ENCODE measurements around the gene GET4.

GET4 gene

DNA sequence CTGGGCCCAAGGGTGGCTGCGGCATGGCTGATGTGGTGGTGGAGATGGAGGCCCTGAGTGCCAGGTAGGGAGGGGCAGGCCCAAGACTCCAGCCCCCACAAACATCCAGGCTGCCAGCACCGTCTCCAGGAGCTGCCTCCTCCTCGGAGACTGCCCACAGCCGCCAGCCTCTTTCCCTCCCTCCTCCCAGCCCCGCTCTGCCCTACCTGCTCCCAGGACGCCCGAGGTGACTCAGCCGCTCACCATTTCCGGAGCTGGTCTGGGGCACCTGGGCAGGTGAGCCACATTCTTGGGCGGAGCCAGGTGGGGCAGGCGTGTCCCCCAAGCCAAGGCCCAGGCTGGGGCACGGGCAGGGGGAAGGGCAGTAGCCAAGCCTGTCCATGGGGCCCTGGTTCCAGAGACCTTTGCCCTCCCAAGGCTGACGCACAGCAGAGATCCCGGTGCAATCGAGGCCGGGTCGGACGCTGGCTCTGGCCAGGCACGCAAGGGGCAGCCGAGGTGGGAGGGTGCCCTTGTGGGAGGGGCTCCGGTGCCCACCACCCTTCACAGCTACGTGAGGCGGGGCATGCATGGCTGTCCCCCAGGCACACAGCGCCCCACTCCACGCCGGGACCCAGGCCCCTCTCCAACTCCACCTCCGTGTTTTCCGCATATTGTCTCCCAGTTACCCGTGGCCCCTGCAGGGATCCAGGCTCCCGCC lies 69.4 kb downstream of the GET4 start:
- 77 to 86% methylated on average over 26 to 29 of the region's 30 CpGs for WGBS, 2 experiments (ENCODE audit: insufficient coverage in 2 of 2)
- peaks cover 2% of the 10 kb centered on the region for H3K9me3 ChIP-seq (ENCODE audit: control insufficient read depth, low read length)
- no peaks in the 10 kb centered on the region for H3K36me3 ChIP-seq (ENCODE audit: control insufficient read depth, insufficient read depth, low read length)

More for the DNA sequence above, 69.4 kb downstream of the GET4 start:
- no peak overlapping the region for H3K27ac ChIP-seq (ENCODE audit: low read depth, low read length, severe bottlenecking)
- H3K4me1 ChIP-seq (ENCODE audit: control insufficient read depth, insufficient read depth, low read length, poor library complexity, severe bottlenecking), result no peaks in the 10 kb centered on the region
- H3K4me3 ChIP-seq (ENCODE audit: extremely low read depth, insufficient read depth, low read length, poor library complexity, severe bottlenecking), result no peak overlapping the region

All from mesodermal cell (in vitro differentiated cells).